Ascending aorta (tissue), 2 donors: ENCODE measurements around the gene ZNF625. TPM values are rescaled to one million over a fixed set of nuclear protein-coding genes. Genes with fewer than 3 reads are reported as not detected.

ENCODE experiments used
- DNase-seq, 2 donors: peaks; one replicate each; pipeline ENCODE4 v3.0.0-alpha.2; 2019; ENCODE audit warnings: low spot score in 2 of 2
- H3K27ac ChIP-seq, 2 donors: fragments of 200-600 bp; sonication (generic); one replicate each; pipeline ENCODE4 v1.5.1; 2016 to 2017; ENCODE audit warnings: mild to moderate bottlenecking in 1 of 2
- H3K27me3 ChIP-seq: fragments of 200-600 bp; sonication (generic); one replicate; pipeline ENCODE4 v1.5.1; 2017
- H3K36me3 ChIP-seq, 2 donors: fragments of 200-600 bp; sonication (generic); one replicate each; pipeline ENCODE4 v1.5.1; 2016
- H3K4me1 ChIP-seq, 2 donors: fragments of 200-600 bp; sonication (generic); one replicate each; pipeline ENCODE4 v1.5.1; 2016 to 2017; ENCODE audit warnings: mild to moderate bottlenecking in 1 of 2
- H3K4me3 ChIP-seq, 2 donors: fragments of 200-600 bp; sonication (generic); one replicate each; pipeline ENCODE4 v1.5.1; 2016 to 2017; ENCODE audit warnings: mild to moderate bottlenecking in 1 of 2
- H3K9me3 ChIP-seq, 2 donors: fragments of 200-600 bp; sonication (generic); one replicate each; pipeline ENCODE4 v1.5.1; 2016
- CTCF ChIP-seq, 3 experiments: fragments of 200-600 bp in 2 of 3; fragments of 450-650 bp in 1 of 3; sonication (generic) in 2 of 3; IDR thresholded peaks; one replicate each; pipeline ENCODE4 v1.5.1; 2016 to 2019; ENCODE audit warnings: antibody characterized with exemption in 3 of 3, mild to moderate bottlenecking in 1 of 3, moderate library complexity in 1 of 3
- intact Hi-C: fragments of 100-400 bp; cut with DNase I; formaldehyde crosslinking; loops from one replicate; pipeline ENCODE4 v1.15.1; 2023
- total RNA-seq: library from RNA; depleted of rRNA; stranded (reverse); fragments of >200 nt; gene quantifications from one replicate; pipeline ENCODE4 v1.1.0, GENCODE V29; 2016

Gene ZNF625
- total RNA-seq, 1 donor from 2014 or later: 12.0 TPM

- intact Hi-C loops: loop anchor here (1.0 to 2.0 kb wide), 2 partner anchors 82 to 261 kb away; no protein-coding TSS in a partner anchor
- H3K27me3 ChIP-seq: no peaks in the 10 kb centered on the region
- no peak for TF ChIP-seq CTCF (IDR thresholded peaks at IDR 0.05)
- peak overlapping the region in 1 of 2 donors; percentile 83 for H3K4me3 ChIP-seq
- DNase-seq: no peak
- H3K27ac ChIP-seq: no peak overlapping the region
- no peaks in the 10 kb centered on the region for H3K9me3 ChIP-seq
- peaks cover 18 to 35% of the 10 kb centered on the region in 2 donors for H3K36me3 ChIP-seq
- H3K4me1 ChIP-seq: peaks cover 0 to 17% of the 10 kb centered on the region in 2 donors
Observed at GRCh38 chr19:12141405-12141736, 15.2 kb downstream of the ZNF625 start.

GRCh38 chr19:12140545-12141404 is 15.8 kb downstream of the ZNF625 start:
- Histone ChIP-seq H3K4me3 (peak overlapping the region; percentile 76 to 83), H3K27ac (peak overlapping the region in 1 of 2 donors; percentile 82), H3K4me1 (peaks cover 0 to 17% of the 10 kb centered on the region in 2 donors), H3K9me3 (no peaks in the 10 kb centered on the region), H3K27me3 (no peaks in the 10 kb centered on the region), H3K36me3 (peaks cover 12 to 35% of the 10 kb centered on the region in 2 donors)
- intact Hi-C loops: loop anchor here (1.0 to 2.0 kb wide), 8 partner anchors 49 to 342 kb away; partner anchors contain the start of genes ZNF491 and ZNF844
- peak; percentile 41 to 94 for DNase-seq
- TF ChIP-seq CTCF (IDR thresholded peaks at IDR 0.05): peak; percentile 92 to 94 (median 93)

- peaks cover 11 to 35% of the 10 kb centered on the region in 2 donors for H3K36me3 ChIP-seq
- peak within 1 kb of the TSS; percentile 78 to 82 for H3K27ac ChIP-seq
- TF ChIP-seq CTCF (IDR thresholded peaks at IDR 0.05): peak in 1 of 3 experiments; percentile 2
- peak; percentile 87 to 98 for DNase-seq
- H3K9me3 ChIP-seq: no peaks in the 10 kb centered on the region
- H3K4me1 ChIP-seq: peaks cover 0 to 17% of the 10 kb centered on the region in 2 donors
- H3K27me3 ChIP-seq: no peaks in the 10 kb centered on the region
- intact Hi-C loops: loop anchor here (1.0 to 2.0 kb wide), 7 partner anchors 49 to 342 kb away; partner anchors contain the start of genes ZNF491 and ZNF844
- H3K4me3 ChIP-seq: peak within 1 kb of the TSS; percentile 76 to 83
Observed at GRCh38 chr19:12139885-12140544, 16.5 kb downstream of the ZNF625 start, which contains the start of gene ZNF20. Gene ZNF20 (minus strand): TSS chr19:12140350. CDS start chr19:12140182, 168 bp downstream.

- no peak for TF ChIP-seq CTCF (IDR thresholded peaks at IDR 0.05)
- Histone ChIP-seq H3K27ac (peak overlapping the region in 1 of 2 donors; percentile 78), H3K36me3 (peaks cover 14 to 38% of the 10 kb centered on the region in 2 donors)
Observed at GRCh38 chr19:12139269-12139668, 17.3 kb downstream of the ZNF625 start.

GRCh38 chr19:12137221-12137940 is 19.2 kb downstream of the ZNF625 start:
- Histone ChIP-seq H3K27ac (no peak overlapping the region), H3K9me3 (peaks cover 11 to 22% of the 10 kb centered on the region in 2 donors), H3K27me3 (no peaks in the 10 kb centered on the region), H3K36me3 (peaks cover 32 to 55% of the 10 kb centered on the region in 2 donors), H3K4me1 (peaks cover 0 to 17% of the 10 kb centered on the region in 2 donors), H3K4me3 (no peak overlapping the region)
- intact Hi-C loops: no loop called here
- no peak for DNase-seq
- no peak for TF ChIP-seq CTCF (IDR thresholded peaks at IDR 0.05)

More at GRCh38 chr19:12139269-12139668, 17.3 kb downstream of the ZNF625 start:
- intact Hi-C loops: no loop called here
- peaks cover 0 to 17% of the 10 kb centered on the region in 2 donors for H3K4me1 ChIP-seq
- H3K4me3 ChIP-seq: peak overlapping the region; percentile 76 to 83
- DNase-seq: no peak
- no peaks in the 10 kb centered on the region for H3K27me3 ChIP-seq
- H3K9me3 ChIP-seq: peaks cover 0 to 3% of the 10 kb centered on the region in 2 donors
